ENCODE measurements around the gene OCSTAMP.

OCSTAMP gene

DNA sequence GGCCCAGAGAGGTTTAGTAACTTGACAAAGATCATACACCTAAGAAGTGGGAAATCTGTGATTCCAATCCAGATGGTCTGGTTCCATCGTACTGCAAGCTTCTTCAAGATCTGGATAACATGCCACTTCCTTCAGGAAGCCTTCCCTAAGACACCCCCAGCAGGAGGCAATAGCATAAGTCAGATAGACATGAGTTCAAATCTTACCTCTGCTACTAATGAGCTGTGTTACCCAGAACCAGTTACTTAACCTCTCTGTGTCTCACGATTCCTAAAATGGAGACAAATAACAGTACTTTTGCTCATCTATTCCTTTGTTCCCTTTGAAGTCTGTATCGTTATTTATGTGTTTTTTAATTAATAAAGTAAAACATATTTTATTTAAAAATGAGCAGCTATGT, 22.3 kb upstream of the OCSTAMP start:
- no peak for DNase-seq

DNA sequence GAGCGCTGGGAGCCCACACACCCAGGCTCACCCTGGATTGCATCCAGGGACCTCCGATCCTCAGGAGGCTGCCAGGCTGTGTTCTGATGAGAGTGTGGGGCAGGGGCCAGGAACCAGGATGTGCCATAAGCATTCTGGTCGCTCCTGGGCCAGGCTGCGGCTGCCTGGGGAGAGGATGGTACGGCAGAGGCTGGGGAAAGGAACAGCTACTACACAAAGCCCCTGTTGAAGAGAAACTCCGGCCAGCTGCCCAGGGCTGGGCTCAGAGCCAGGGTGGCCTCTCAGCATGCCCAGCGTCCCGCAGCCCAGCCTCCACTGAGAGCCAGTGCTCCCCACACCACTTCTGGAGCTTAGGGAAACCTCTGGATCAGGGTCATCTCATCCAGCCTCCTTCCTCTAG, 21.7 kb upstream of the OCSTAMP start:
- no peak for DNase-seq

DNA sequence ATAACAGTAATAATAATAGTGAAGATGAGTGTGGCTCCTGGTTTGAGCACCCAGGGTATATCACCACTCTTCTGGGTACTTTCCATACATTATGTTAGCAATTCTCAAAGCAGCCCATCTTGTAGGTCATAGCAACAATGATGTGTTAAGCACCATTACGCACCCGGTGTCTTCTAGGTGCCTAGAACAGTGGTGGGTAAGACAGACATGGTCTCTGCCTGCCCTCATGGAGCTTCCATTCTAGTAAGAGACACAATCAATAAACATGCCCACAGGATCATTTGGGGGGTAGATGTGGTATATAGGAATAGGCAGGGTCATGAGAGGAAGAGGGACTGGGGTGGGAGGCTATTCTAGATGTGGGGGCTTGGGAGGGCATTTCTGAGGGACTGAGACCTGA, 21.0 kb upstream of the OCSTAMP start:
- DNase-seq, result no peak

DNA sequence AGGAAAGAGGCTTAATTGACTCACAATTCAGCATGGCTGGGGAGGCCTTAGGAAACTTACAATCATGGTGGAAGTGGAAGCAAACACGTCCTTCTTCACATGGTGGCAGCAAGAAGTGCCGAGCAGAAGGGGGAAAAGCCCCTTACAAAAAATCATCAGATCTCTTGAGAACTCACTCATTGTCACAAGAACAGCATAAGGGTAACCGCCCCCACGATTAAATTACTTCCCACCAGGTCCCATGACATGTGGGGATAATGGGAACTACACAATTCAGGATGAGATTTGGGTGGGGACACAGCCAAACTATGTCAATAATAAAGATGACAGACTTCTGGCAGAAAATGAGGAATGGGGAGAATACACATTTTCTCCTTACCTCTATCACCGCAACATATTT, 20.5 kb upstream of the OCSTAMP start:
- no peak for DNase-seq

DNA sequence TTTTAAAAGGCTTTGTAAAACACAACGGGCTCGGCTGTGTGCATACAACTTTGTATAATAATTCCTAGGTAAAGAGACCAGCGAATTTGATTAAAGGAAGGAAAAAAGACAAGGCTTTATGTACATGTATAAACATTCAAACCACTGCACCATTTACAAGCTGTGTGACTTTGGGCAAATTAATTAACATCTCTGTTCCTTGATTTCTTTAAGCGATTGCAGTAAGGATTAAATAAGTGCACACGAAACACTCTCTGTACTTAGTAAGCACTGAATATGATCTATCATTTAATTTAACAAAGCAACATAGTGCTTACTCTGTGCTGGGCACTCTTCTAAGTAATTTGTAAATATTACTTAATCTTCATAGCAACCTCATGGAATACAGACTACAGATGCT, 19.5 kb upstream of the OCSTAMP start:
- DNase-seq, result no peak

DNA sequence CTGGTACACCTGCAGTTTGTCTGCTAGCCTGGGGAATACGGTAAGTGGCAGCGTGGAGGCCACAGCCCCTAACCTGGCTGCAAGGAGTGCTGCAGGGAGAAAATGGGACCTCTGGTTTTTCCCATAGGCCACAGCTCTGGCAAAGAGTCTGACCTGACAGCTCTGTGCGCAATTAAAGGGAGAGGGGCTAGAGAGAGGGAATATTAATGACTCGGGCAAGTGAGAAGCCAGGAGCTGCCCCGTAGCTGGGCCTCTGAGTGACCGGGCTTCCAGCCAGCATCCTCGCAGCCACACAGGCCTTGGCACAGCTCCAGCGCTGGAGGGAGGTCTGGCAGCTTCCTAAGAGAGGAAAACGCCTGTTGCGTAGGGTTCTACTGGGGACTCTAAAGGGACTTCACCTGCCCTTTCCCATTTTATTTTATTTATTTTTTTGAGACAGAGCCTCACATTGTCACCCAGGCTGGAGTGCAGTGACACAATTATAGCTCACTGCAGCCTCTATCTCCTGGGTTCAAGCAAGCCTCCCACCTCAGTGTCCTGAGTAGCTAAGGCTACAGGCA, 18.2 kb upstream of the OCSTAMP start:
- no peak for DNase-seq

DNA sequence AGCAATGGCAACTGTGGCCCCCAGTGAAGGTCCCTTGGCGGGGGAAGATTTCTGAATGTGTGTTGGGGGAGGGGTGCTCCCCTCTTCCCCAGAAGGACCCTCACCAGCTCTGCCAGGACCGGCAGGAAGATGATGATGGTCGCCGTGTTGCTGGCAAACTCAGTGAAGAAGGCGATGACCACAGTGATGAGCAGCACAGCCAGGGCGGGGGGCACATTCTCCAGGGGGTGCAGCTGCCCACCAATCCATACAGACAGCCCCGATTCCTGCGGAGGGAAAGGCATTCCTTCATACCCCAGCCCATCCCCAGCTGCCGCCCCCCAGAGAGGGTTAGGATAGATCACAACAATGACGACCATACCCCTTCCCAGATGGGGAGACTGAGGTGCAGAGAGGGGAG, 15.7 kb upstream of the OCSTAMP start:
- no peak for DNase-seq

DNA sequence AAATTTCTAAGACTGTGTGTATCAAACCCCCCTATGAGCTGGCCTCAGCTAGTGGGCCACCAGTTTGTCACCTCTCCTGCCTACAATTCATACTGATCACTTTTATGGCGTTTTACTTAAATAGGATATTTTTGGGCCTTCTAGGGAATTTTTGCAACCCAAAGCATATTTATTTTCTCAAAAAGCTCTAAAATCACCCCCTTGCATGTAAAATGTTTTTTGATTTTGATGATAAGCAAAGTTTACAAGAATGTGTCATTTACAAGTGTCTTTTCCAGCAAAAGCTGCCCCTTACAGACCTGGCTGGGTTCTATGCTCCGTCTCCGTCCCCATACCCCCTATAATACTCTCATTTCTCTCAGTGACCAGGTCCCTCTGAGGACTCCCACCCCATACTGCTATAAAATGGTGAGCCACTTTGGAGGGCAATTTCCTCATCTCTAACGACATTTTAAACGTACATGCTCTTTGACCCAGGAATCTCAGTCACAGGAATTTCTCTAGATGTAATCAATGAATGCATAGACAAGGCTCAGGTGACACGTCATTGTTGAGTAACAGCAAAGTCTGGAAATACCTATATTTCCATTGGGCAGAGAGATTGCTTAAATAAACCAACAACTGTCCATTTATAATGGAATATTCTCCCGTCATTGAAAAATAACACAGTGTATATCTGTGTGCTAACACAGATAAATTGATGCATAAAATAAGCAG, 13.9 kb upstream of the OCSTAMP start:
- no peak for DNase-seq

DNA sequence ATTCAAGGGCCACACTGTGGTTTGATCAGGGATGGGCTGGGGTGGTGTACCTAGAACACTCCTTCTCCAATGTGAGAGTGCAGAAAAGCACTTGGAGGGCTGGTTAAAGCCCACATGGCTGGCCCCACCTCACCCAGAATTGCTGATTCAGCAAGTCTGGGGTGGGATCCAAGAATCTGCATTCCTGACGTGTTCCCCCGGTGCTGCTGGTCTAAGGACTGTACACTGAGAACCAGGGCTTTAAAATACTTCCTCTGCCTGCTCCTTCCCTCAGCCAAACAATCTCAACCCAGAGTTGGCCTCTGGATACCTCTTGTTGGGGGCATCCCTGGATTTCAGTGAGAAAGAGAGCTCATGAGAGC, 13.4 kb upstream of the OCSTAMP start:
- DNase-seq, result no peak

DNA sequence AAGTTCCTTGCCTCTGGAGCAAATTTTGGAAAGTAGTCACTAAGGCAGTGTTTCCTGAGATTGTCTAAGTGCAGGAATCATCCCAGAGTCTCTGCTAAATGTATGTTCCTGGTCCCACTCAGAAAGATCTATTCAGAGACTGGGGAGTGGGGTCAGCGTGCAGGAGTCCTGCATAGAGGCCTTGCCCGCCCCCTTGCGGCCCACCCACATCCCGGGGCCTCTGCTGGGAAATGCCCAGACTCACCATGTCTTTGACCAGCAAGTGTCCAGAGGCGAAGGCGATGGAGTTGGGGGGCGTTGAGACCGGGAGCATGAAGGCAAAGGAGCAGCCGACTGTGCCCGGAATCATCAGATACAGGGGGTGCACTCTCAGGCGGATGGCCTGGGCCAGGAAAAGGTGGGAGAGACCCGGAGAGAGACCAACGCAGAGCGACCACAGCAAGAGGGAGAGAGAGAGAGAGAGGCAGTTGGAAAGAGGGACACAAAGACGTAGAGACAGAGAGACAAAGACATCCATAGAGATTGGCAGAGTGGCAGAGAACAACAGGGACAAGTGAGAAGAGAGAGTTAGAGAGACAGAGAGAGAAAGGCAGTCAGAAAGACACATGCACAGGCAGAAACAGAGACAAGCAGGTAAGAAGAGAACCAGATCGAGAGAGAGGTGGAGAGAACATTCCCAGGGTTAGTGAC, 12.9 kb upstream of the OCSTAMP start:
- no peak for DNase-seq

DNA sequence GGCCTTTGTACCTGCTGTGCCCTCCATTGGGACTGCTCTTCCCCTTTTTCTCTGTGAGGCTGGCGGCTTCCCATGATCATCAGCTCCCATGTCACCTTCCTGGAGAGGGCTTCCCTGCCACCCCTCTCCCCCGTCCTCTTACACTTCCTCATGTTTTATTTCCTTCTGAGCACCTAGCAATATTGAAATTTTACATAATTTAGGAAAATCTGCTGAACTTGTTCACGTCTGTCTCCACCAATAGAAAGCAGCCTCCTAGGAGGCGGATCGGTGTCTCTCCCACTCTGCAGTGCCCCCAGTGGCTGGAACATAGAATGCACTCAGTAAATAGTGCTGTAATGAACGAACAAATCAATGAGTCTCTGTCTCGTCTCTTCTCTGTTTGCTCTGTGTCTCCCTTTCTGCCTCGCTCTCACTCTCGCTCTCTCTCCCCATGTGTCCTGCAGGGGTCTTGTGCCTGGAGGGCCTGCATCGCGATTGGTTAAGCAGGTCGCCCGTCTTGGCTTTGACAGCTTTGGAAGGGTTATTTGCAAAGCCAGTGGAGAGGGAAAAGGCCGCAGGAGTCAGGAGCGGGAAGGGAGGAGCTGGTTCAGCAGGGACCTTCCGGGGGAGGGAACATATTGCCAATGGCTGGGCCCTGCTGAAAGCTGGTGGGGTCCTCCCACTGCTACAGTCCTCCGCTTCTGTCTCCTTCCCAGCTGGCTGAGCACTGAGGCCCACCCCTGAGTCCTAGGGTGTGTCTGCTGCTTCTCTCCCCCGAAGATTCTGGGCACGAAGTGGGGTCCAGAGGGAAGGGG, 12.1 kb upstream of the OCSTAMP start:
- peak; percentile 12 for DNase-seq

DNA sequence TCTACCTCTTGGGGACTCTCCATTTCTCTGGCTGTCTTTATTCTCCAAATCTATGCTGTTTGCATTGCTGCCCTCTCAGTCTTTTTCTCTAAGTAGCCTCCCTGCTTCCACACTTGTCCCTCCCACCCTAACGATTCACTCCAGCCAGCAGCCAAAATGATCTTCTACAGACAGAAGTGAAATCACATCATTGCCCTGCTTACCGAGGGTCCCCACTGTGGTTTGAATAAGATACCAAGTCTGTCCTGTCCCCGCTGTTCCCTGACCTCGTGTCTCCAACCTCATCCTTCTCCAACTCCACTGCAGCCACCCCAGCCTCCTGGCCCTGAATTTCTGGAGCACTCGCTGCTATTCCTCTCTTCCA, 11.5 kb upstream of the OCSTAMP start:
- no peak for DNase-seq

DNA sequence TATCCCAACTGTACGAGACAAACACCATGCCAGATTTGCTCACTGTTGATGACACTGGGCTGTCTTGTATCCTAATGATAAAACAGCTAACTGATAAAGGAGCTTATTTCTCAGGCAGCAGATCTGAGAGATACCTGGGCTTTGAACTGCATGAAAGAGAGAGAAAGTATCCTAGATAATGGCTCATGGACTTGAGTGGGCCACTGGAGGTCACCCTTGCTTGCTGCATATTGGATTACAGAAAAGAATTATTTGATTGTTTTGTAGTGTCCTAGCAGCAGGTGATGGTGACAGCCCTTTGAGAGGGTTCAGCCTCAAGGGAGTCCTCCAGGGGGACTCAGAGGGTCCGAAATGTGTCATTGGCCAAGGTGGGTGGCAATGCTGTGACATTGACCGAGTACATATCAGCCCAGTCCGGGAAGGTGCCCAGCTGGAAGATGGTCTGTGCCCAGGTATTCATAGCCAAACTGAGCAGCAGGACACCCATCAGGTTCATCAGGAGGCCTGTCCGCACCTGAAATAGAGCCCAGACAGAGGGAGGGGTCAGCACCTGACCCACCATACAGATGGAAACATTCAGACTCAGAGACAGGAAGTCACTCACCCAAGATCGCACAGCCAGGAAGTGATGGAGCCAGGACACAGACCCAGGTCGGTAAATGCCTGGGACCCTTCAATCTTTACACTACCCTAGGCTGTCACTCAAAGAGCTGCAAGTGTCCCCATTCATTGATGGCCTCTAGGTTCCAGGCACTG, 9.4 kb upstream of the OCSTAMP start:
- no peak for DNase-seq

DNA sequence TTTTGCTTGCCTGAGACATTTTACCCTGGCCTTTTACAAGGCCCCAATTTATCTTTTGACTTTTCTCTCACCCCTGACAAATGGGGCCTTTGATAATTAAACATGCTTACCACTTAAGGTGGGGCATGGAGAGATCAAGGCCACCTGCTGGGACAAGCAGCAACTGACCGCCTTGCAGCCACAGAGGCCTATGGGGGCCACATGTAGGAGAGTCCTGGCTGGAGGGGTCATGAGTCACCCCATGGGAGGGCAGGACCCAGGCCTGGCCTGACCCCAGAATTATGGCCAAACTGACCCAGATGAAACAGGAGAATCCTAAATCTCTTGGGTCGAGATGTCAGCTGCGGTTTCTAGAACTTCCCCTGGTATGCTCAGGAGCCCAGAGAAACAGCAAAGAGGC, 8.5 kb upstream of the OCSTAMP start:
- no peak for DNase-seq

DNA sequence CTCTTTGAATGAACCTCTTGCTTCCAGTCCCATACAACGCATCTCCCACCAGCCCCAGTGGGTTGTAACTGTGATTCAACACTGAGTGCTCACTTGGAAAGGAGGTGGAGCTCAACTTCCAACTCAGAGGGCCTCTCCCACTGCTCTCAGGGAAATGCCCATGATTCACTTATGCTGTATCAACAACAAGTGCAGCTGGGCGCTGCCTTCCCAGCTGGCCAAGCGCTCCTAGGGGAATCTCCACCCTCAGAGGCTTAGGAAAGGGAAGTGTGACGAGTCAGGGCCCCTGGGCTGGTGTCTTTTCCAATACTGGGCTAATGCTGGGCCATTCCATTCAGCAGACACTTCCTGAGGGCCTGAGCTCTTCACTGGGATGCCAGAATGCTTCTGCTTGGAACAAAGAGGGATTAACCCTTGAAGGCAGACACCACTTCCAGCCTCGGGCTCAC, 8.1 kb upstream of the OCSTAMP start:
- DNase-seq, result no peak

DNA sequence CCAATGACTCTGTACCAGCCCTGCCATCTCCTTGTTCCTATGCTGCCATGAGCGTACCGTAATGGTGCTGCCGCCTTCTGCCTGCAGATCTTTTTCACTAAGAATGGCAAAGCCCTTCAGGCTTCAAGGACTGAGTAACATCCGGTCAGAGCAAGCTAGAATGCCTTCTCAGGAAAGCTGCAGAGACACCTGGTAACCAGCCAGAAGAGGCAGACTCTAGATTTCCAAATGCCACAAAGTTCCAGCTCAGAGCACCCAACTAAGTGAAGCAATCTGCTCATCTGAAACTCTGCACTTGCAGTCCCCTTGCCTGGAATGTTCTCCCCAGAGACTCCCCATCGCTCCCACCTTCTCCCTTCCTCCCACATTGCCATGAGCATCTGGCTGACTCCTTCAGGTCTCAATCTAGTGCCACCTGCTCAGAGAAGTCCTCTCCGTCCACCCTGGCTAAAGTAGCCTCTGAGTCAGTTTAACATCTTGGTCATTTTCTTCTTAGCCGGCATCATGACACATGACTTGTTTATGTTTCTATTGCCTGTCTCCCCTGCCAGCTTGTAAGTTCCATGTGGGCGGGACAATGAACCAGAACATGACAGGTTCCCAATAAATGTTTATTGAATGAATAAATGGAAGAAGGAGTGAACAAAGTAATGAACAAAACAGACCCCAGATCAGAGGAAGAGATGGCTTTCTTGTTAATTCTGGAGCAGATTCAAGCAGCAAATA, 6.9 kb upstream of the OCSTAMP start:
- no peak for DNase-seq

DNA sequence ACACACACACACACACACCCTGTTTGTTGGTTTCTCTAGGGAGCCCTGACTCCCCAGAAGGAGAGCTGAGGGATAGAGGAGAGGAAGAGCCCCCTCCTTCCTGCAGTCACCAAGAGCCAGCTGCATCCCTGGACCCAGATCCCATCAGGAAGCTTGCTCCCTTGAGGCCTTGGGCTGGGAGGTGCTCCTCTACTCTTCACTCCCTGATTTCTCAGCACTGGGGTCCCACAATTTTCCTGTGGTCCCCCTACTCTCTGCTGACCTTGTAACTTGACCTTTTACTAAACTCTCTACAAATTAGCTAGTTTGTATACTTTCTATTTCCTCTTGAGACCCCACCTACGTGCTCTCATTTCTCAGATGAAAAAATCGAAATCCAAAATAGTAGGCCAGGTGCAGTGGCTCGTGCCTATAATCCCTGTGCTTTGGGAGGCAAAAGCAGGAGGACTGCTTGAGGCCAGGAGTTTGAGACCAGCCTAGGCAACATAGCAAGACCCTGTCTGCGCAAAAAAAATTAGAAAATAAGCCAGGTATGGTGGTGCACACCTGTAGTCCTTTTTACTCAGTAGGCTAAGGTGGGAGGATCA, 5.0 kb upstream of the OCSTAMP start:
- DNase-seq, result no peak

DNA sequence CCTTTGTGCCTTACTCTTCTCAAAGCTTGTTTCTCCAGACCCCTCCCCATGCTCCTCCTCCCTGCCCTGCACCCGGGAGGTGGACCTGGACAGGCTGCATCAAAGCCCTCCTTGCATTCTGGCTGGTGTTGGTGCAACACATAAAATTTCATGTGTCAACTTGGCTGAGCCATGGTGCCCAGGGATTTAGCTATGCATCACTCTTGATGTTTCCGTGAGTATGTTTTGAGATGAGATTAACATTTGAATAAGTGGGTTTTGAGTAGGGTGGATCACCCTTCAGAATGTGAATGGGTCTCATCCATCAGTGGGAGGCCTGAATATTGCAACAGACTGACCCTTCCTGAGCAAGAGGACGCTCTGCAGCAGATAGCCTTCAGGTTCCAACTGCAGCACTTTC, 4.4 kb upstream of the OCSTAMP start:
- DNase-seq, result no peak

DNA sequence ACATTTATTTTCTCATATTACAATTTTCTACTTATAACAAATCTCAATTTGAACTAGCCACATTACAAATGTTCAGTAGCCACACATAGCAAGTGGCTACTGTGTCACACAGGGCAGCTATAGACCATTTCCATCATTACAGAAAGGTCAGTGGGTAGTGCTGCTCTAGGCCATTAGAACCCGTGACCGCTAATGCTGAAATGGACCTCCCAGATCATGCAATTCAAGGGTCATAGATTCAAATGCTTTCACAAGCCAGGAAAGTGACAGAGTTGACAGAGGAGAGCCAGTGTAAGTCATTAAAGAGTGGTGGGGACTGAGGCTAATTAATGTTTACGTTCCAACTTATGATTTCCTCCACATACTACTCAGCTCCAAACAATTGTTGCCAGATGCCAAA, 3.5 kb upstream of the OCSTAMP start:
- DNase-seq, result no peak

DNA sequence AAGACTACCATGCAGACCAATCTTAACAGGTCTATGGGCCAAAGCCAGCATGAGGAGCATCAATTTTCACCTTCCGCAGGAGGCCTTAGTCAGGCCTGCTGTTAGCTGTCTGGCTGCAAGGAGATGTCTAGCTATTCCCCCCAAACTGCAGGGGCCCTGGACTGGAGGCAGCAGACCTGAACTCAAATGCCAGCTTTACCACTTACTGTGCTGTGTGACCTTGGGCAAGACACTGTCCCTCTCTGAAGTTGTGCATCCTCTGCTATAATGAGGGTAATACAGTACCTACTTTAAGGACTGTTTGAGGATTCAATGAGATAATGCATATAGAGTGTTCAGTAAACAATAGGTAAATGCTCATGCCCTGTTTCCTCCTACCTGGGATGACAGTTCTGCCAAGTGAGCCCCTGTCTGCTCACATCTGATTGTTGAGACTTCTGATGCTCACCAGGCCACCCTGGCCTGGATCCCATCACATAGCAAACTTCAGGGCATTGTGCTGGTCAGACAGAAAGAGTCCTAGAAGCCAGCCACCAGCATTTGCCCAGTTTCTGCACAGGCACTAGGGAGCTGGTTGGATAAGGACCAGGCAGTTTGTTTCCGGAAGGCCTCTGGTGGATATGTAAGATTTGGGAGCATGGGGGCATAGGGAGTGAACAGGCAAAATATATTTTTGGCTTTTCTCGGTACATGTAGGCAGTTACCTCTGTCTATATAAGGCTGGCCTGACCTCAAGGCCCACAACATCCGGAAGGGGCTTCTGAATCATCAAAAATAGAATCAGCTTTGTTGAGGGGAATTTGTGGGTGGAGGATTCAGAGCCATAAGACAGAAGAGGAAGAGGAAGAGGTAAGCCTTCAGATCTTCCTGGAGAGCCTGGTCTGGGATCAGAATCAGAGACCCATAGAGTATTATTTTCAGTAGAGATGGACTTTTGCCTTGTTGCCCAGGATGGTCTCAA, 2.3 kb upstream of the OCSTAMP start:
- DNase-seq, result no peak
